Testis (tissue), 3 donors: Measurements from ENCODE around the gene MRPS23. TPM values are rescaled to one million over a fixed set of nuclear protein-coding genes. Genes with fewer than 3 reads are reported as not detected.
A peak's percentile ranks its signal among the peaks of the same experiment; 100 is the strongest.

ENCODE experiments used
- DNase-seq: peaks from one replicate; pipeline ENCODE4 v3.0.0-alpha.2; 2019
- H3K27ac ChIP-seq, 2 donors: fragments of 200-600 bp; sonication (generic); one replicate each; pipeline ENCODE4 v1.5.1; 2019
- H3K27me3 ChIP-seq: fragments of 200-600 bp; sonication (generic); one replicate; pipeline ENCODE4 v1.5.1; 2019
- H3K36me3 ChIP-seq: fragments of 200-600 bp; sonication (generic); one replicate; pipeline ENCODE4 v1.5.1; 2017; ENCODE audit warnings: low read depth; ENCODE audit errors: missing control alignments
- H3K4me1 ChIP-seq: fragments of 200-600 bp; sonication (generic); one replicate; pipeline ENCODE4 v1.5.1; 2019
- H3K4me3 ChIP-seq, 2 donors: fragments of 200-600 bp; sonication (generic); one replicate each; pipeline ENCODE4 v1.5.1; 2017 to 2019
- H3K9me3 ChIP-seq: fragments of 200-600 bp; sonication (generic); one replicate; pipeline ENCODE4 v1.5.1; 2017
- CTCF ChIP-seq, 3 experiments: fragments of 450-650 bp in 2 of 3; fragments of 200-600 bp in 1 of 3; sonication (generic) in 1 of 3; IDR thresholded peaks; one replicate each; pipeline ENCODE4 v1.5.1; 2016 to 2019; ENCODE audit warnings: antibody characterized with exemption in 3 of 3, mild to moderate bottlenecking in 2 of 3, moderate library complexity in 1 of 3
- POLR2A ChIP-seq: fragments of 450-650 bp; IDR thresholded peaks from one replicate; pipeline ENCODE4 v1.6.1; 2017; ENCODE audit warnings: antibody characterized with exemption, mild to moderate bottlenecking, moderate library complexity
- WGBS, 2 donors: methylation state at CpG; one replicate each; pipeline ENCODE4 v1.1.5; 2018; 5-methylcytosine and 5-hydroxymethylcytosine counted together
- intact Hi-C: fragments of 100-400 bp; cut with DNase I; formaldehyde crosslinking; loops from one replicate; pipeline ENCODE4 v1.15.1; 2023; ENCODE audit warnings: low total_unique reads
- polyA plus RNA-seq: library from polyadenylated mRNA; stranded (reverse); fragments of 350-450 nt; fragmentation: Illumina TruSeq; extraction: RNeasy Lipid Tissue Mini Kit (QIAGEN cat#74804); gene quantifications from one replicate; pipeline ENCODE4 v1.2.3, GENCODE V29; 2014; ENCODE audit warnings: low read depth, low replicate concordance; ENCODE audit not compliant: insufficient read depth
- total RNA-seq, 2 donors: library from RNA; depleted of rRNA; stranded (reverse); fragments of >200 nt; gene quantifications; one replicate each; pipeline ENCODE4 v1.2.3, GENCODE V29; 2016

The MRPS23 gene
- total and polyA plus RNA-seq, 3 donors from 2014 or later: 14.1 to 57.4 (median 25.1) TPM

- H3K27me3 ChIP-seq: no peaks in the 10 kb centered on the region
- no peak for DNase-seq
- H3K36me3 ChIP-seq: no peaks in the 10 kb centered on the region
- no peak overlapping the region for H3K27ac ChIP-seq
- TF ChIP-seq CTCF (IDR thresholded peaks at IDR 0.05): no peak
- no peak for TF ChIP-seq POLR2A
- H3K9me3 ChIP-seq: no peaks in the 10 kb centered on the region
- H3K4me3 ChIP-seq: no peak overlapping the region
- H3K4me1 ChIP-seq: peaks cover 11% of the 10 kb centered on the region
- WGBS, 2 donors: 66 to 86% methylated on average over 4 of the region's 4 CpGs
- intact Hi-C loops: no loop called here
These were observed 36.2 kb upstream of the MRPS23 start for GRCh38 chr17:57886020-57886419.

GRCh38 chr17:57885148-57885915 lies 35.5 kb upstream of the MRPS23 start:
- intact Hi-C loops: no loop called here
- H3K4me3 ChIP-seq: peak overlapping the region in 1 of 2 donors; percentile 34
- H3K36me3 ChIP-seq: no peaks in the 10 kb centered on the region
- no peak overlapping the region for H3K27ac ChIP-seq
- DNase-seq: no peak
- 77 to 84% methylated on average over 36 to 52 of the region's 67 CpGs for WGBS, 2 donors
- no peak for TF ChIP-seq POLR2A
- no peak for TF ChIP-seq CTCF (IDR thresholded peaks at IDR 0.05)
- H3K9me3 ChIP-seq: no peaks in the 10 kb centered on the region
- no peaks in the 10 kb centered on the region for H3K27me3 ChIP-seq
- H3K4me1 ChIP-seq: peaks cover 11% of the 10 kb centered on the region

GRCh38 chr17:57881783-57882351 lies 32.0 kb upstream of the MRPS23 start:
- Histone ChIP-seq H3K27ac (peak overlapping the region in 1 of 2 donors; percentile 2), H3K9me3 (no peaks in the 10 kb centered on the region), H3K4me1 (peaks cover 6% of the 10 kb centered on the region), H3K27me3 (no peaks in the 10 kb centered on the region), H3K36me3 (no peaks in the 10 kb centered on the region), H3K4me3 (no peak overlapping the region)
- 42 to 65% methylated on average over 8 to 9 of the region's 9 CpGs for WGBS, 2 donors
- DNase-seq: peak; percentile 46
- intact Hi-C loops: no loop called here
- TF ChIP-seq CTCF (IDR thresholded peaks at IDR 0.05) (no peak), POLR2A (no peak)

- H3K27ac ChIP-seq: no peak overlapping the region
- no peaks in the 10 kb centered on the region for H3K36me3 ChIP-seq
- TF ChIP-seq POLR2A (no peak), CTCF (IDR thresholded peaks at IDR 0.05) (no peak)
- DNase-seq: peak; percentile 49
- 61 to 62% methylated on average over 8 of the region's 8 CpGs for WGBS, 2 donors
- no peak overlapping the region for H3K4me3 ChIP-seq
- H3K27me3 ChIP-seq: no peaks in the 10 kb centered on the region
- H3K9me3 ChIP-seq: no peaks in the 10 kb centered on the region
- peaks cover 6% of the 10 kb centered on the region for H3K4me1 ChIP-seq
- intact Hi-C loops: no loop called here
These were observed 31.3 kb upstream of the MRPS23 start for GRCh38 chr17:57881143-57881542.
